ENCODE results near the gene WDR27.

DNA sequence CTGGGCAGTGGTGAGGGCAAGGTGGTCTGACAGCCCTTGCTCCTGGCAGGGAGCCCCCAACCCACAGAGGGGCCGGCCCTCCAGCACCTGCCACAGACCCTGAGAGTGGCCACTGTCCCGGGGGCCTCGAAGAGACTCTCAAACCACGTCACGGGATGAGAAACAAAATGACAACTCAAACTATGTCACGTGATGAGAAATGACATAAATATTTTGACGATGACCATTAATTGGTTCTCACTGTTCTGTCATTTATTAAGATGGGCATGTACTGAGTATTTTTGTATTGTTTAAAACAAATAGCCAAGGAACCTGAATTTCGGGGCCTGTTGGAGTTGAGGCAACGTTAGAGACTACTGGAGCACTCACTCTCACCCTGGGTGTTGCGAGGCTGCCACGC, 135.5 kb downstream of the WDR27 start:
- TF ChIP-seq CTCF (conservative IDR thresholded peaks at IDR 0.05; ENCODE audit: low read length) (no peak), EZH2phosphoT487 (IDR thresholded peaks at IDR 0.05; ENCODE audit: borderline replicate concordance) (no peak)

Measured in Loucy (cell line).